ENCODE data around the gene SGCA. TPM values are rescaled to one million over a fixed set of nuclear protein-coding genes. Genes with fewer than 3 reads are reported as not detected.
A peak's percentile ranks its signal among the peaks of the same experiment; 100 is the strongest.

SGCA gene
- not detected in 2 replicates for total RNA-seq (2011; cell fraction: chromatin; rRNA removed; ENCODE audit: low replicate concordance)
- total RNA-seq (2011; cell fraction: nucleolus; rRNA removed) = not detected in 2 replicates
- not detected in 2 replicates for total RNA-seq (2011; cell fraction: nucleoplasm; rRNA removed)
- not detected in 2 replicates for total RNA-seq (2014; rRNA removed)
- total RNA-seq (2014; rRNA removed; fragmentation: Illumina TruSeq; extraction: Trizol) = not detected in 2 replicates
- not detected in 2 replicates for total RNA-seq (2015; rRNA removed; fragmentation: Illumina TruSeq; extraction: Trizol)
- not detected in 2 replicates for total RNA-seq (2021)
- not detected in 2 replicates for polyA plus RNA-seq (2011; rRNA removed)
- polyA plus RNA-seq (2011; cell fraction: cytosol; rRNA removed) = not detected in 2 replicates
- polyA plus RNA-seq (2011; cell fraction: nucleus; rRNA removed) = not detected in 2 replicates
- polyA plus RNA-seq (2012) = not detected in 2 replicates
- not detected in 2 replicates for polyA plus RNA-seq (2014; fragmentation: Illumina TruSeq; extraction: Trizol)
- polyA plus RNA-seq (2014; fragmentation: Nextera tagmentation; extraction: Ambion mirVana) = not detected
- not detected in 2 replicates for polyA plus RNA-seq (2014; rRNA removed)
- polyA minus RNA-seq (2011; rRNA and poly(A)+ RNA removed) = not detected in 2 replicates
- not detected in 2 replicates for polyA minus RNA-seq (2011; cell fraction: cytosol; rRNA and poly(A)+ RNA removed)
- not detected in 2 replicates for polyA minus RNA-seq (2011; cell fraction: nucleus; rRNA and poly(A)+ RNA removed)
- Bru-seq, nascent RNA = not detected
- not detected for BruChase-seq, experiment 1, labeled RNA remaining after a 2-hour chase
- BruChase-seq, experiment 2, labeled RNA remaining after a 6-hour chase = not detected
- long read RNA-seq, experiment 1 = 0 reads
- long read RNA-seq, experiment 2 = 0 reads
- long read RNA-seq, experiment 3 = 0 reads

GRCh38 chr17:50165867-50166517 is at the start of gene SGCA:
TSS of gene SGCA (plus strand) at chr17:50166005. CDS start at chr17:50166041, 36 bp downstream.
- ATAC-seq (no peak), FAIRE-seq (no peak), DNase-seq (ENCODE audit: extremely low read depth in 1 of 4, low spot score in 3 of 4) (no peak)
- Histone ChIP-seq H3K9me3 (replicated peaks; ENCODE audit: control insufficient read depth, insufficient read depth, low read depth, low read length) (no peaks in the 10 kb centered on the region), H3K9ac (ENCODE audit: insufficient read depth in 1 of 2, low read depth in 2 of 2, low read length in 2 of 2) (peak within 1 kb of the TSS in 1 of 2 experiments; percentile 50; a peak in 2 of 4 replicates), H4K20me1 (replicated peaks; ENCODE audit: control insufficient read depth, insufficient read depth, low read length) (peaks cover 7% of the 10 kb centered on the region; the same call in 1 of the 2 replicates), H3K79me2 (ENCODE audit: control insufficient read depth, insufficient read depth, low read length) (no peaks in the 10 kb centered on the region), H3K4me1 (replicated peaks in 1 of 2; ENCODE audit: control insufficient read depth in 2 of 2, insufficient read depth in 2 of 2, low read length in 2 of 2) (peaks cover 6 to 30% of the 10 kb centered on the region in 2 experiments; a peak in 3 of 5 replicates), H3K27ac (ENCODE audit: extremely low read depth, low read depth, low read length) (no peak within 1 kb of the TSS), H3K4me2 (ENCODE audit: insufficient read depth, low read length) (no peak within 1 kb of the TSS), H3K36me3 (ENCODE audit: control insufficient read depth, insufficient read depth, low read length) (no peaks in the 10 kb centered on the region), H3K27me3 (ENCODE audit: control insufficient read depth in 2 of 2, insufficient read depth in 2 of 2, low read length in 2 of 2) (peaks cover 0 to 12% of the 10 kb centered on the region in 2 experiments; a peak in 1 of 5 replicates), H3K9me1 (ENCODE audit: control insufficient read depth, insufficient read depth, low read length) (no peaks in the 10 kb centered on the region), H3K4me3 (no peak within 1 kb of the TSS), H2AFZ (ENCODE audit: low read depth, low read length) (no peak within 1 kb of the TSS)
- in situ Hi-C loops (cut with MboI) = no loop called here
- BruUV-seq (replicated peaks) = no TSS peak
- WGBS (ENCODE audit: insufficient coverage, low coverage, missing lambda C conversion rate) = 34% methylated on average over 12 of the region's 15 CpGs
- intact Hi-C loops (cut with micrococcal nuclease) = no loop called here
- ChIA-PET CTCF (ENCODE audit: low intra/inter-chr PET ratio) (no interaction called here), POLR2A (interaction anchor here (0.6 to 1.5 kb wide), 5 partner anchors 9 to 202 kb away, joined by 3 to 4 read pairs (median 3); no protein-coding TSS in a partner anchor)
- no peak for TF ChIP-seq KAT7 (CRISPR knock-in tag; IDR thresholded peaks at IDR 0.05; ENCODE audit: borderline replicate concordance)
- TF ChIP-seq CHAMP1 (IDR thresholded peaks at IDR 0.05) = no peak
- no peak for TF ChIP-seq BRF1 (IDR thresholded peaks at IDR 0.05; ENCODE audit: borderline replicate concordance, extremely low read depth, insufficient read length)
- TF ChIP-seq HDAC6 (IDR thresholded peaks at IDR 0.05; ENCODE audit: low read depth, low read length) = no peak
